H1 (cell line): ENCODE results near the gene C1orf74. TPM values are rescaled to one million over a fixed set of nuclear protein-coding genes. Genes with fewer than 3 reads are reported as not detected.

Source experiments
- ASH2L ChIP-seq: fragments of 200-600, 300-600 bp; sonication (generic); IDR thresholded peaks from one replicate; pipeline ENCODE4 v1.7.1; 2017; ENCODE audit warnings: low read length
- CREB1 ChIP-seq: IDR thresholded peaks from 2 replicates; pipeline ENCODE4 v1.6.1; 2012; ENCODE audit warnings: inconsistent platforms
- KDM4A ChIP-seq: IDR thresholded peaks from one replicate; pipeline ENCODE4 v1.7.1; 2012; ENCODE audit warnings: low read depth, mild to moderate bottlenecking, moderate library complexity, low read length, inconsistent platforms; ENCODE audit not compliant: severe bottlenecking
- PHF8 ChIP-seq: fragments of 200-600 bp; sonication (generic); conservative IDR thresholded peaks from 2 replicates; pipeline ENCODE4 v1.7.1; 2012; ENCODE audit warnings: low read depth, mild to moderate bottlenecking, inconsistent platforms, low read length, moderate library complexity
- POLR2AphosphoS5 ChIP-seq: IDR thresholded peaks from 2 replicates; pipeline ENCODE4 v1.6.1; 2011; ENCODE audit warnings: low read depth, low read length
- RAD21 ChIP-seq, 2 experiments: IDR thresholded peaks in 1 of 2; conservative IDR thresholded peaks in 1 of 2; 2 replicates each; pipeline ENCODE4 v1.6.1; 2011; ENCODE audit warnings: low read depth in 2 of 2, low read length in 2 of 2, improper control_type of control experiment in 1 of 2, inconsistent platforms in 1 of 2, mild to moderate bottlenecking in 1 of 2, moderate library complexity in 1 of 2
- RFX5 ChIP-seq: IDR thresholded peaks from 2 replicates; pipeline ENCODE4 v1.6.1; 2011; ENCODE audit warnings: low read depth, low read length, improper control_type of control experiment, borderline replicate concordance
- RNF2 ChIP-seq: fragments of 200-900, 300-1000 bp; sonication (generic); IDR thresholded peaks from 2 replicates; pipeline ENCODE4 v1.7.1; 2016; ENCODE audit warnings: borderline replicate concordance, low read depth, mild to moderate bottlenecking, antibody characterized with exemption, low read length; ENCODE audit not compliant: poor library complexity, severe bottlenecking; ENCODE audit errors: missing control alignments
- TAF7 ChIP-seq: optimal IDR thresholded peaks from 2 replicates; pipeline ENCODE3; 2011; ENCODE audit warnings: low read depth, mild to moderate bottlenecking, inconsistent platforms, low read length, moderate library complexity, borderline replicate concordance
- TBP ChIP-seq: IDR thresholded peaks from 2 replicates; pipeline ENCODE4 v1.6.1; 2011; ENCODE audit warnings: low read depth, low read length, improper control_type of control experiment
- TCF12 ChIP-seq: IDR thresholded peaks from 2 replicates; pipeline ENCODE4 v1.6.1; 2011; ENCODE audit warnings: low read depth, mild to moderate bottlenecking, low read length
- polyA plus RNA-seq, 7 experiments: library from polyadenylated mRNA; depleted of rRNA in 3 of 7; stranded (reverse) in 5 of 7; unstranded in 2 of 7; fragments of >200 nt in 5 of 7; fragments of 200-250 nt in 2 of 7; gene quantifications; 1 replicate in 5 of 7; 2 replicates in 1 of 7; 4 replicates in 1 of 7; pipeline versions ENCODE4 v1.2.1 to v1.2.3, GENCODE V29; 2011 to 2013; ENCODE audit warnings: missing spikeins in 2 of 7, mixed read lengths in 2 of 7
- total RNA-seq: library from RNA; stranded (reverse); fragmentation: NEBNext Ultra II Directional; extraction: Animal tissue kit (Norgen Biotek cat#: 25700); gene quantifications from 2 replicates; pipeline ENCODE4 v1.2.1, GENCODE V29; 2021

Gene C1orf74
- total and polyA plus RNA-seq, 2 of the 8 experiments (the other 6 are each of a cell fraction or from before 2014, with no cell fraction given) = 3.1 to 3.9 TPM

GRCh38 chr1:209805875-209806760 is 21.8 kb upstream of the C1orf74 start, which contains the start of gene IRF6 (continued):
- TF ChIP-seq POLR2AphosphoS5 = peak; percentile 90
- peak; percentile 82 for TF ChIP-seq ASH2L
- peak; percentile 86; the same call in 1 of the 2 replicates for TF ChIP-seq TCF12
- peak; percentile 73 for TF ChIP-seq TBP
- TF ChIP-seq RAD21 (IDR thresholded peaks at IDR 0.05 in 1 of 2, conservative IDR thresholded peaks at IDR 0.05 in 1 of 2; ENCODE audit: low read depth in 2 of 2, low read length in 2 of 2) = no peak
- no peak for TF ChIP-seq RFX5
- peak; percentile 86 for TF ChIP-seq KDM4A
- peak; percentile 83 for TF ChIP-seq CREB1
- peak; percentile 62 for TF ChIP-seq PHF8
- TF ChIP-seq RNF2 = no peak
- peak; percentile 52 for TF ChIP-seq TAF7
